ENCODE data around the gene PAK4. TPM values are rescaled to one million over a fixed set of nuclear protein-coding genes. Genes with fewer than 3 reads are reported as not detected.
"Not testable (repeated sequence)": the region's sequence is repeated elsewhere in the genome, so short reads cannot be mapped to it uniquely, and the experiment has no call there.

PAK4 gene
- total RNA-seq, 1 donor from 2014 or later, result 48.8 TPM

- Mint-ChIP-seq H3K27me3 (ENCODE audit: unreplicated experiment) (no peaks in the 10 kb centered on the region), H3K4me3 (ENCODE audit: unreplicated experiment) (no peak overlapping the region), H3K4me1 (ENCODE audit: unreplicated experiment) (no peaks in the 10 kb centered on the region), H3K9me3 (ENCODE audit: unreplicated experiment) (no peaks in the 10 kb centered on the region), H3K27ac (ENCODE audit: unreplicated experiment) (no peak overlapping the region), H3K36me3 (ENCODE audit: low read depth, unreplicated experiment) (no peaks in the 10 kb centered on the region)
- no peak for TF ChIP-seq CTCF (IDR thresholded peaks at IDR 0.05; ENCODE audit: unreplicated experiment)
- DNase-seq (ENCODE audit: low spot score), result no peak
These were observed 86.3 kb downstream of the PAK4 start for GRCh38 chr19:39211731-39212374.

- peak; percentile 40 for DNase-seq (ENCODE audit: low spot score)
- peaks cover 4% of the 10 kb centered on the region for H3K9me3 Mint-ChIP-seq (ENCODE audit: unreplicated experiment)
- peaks cover 4% of the 10 kb centered on the region for H3K27me3 Mint-ChIP-seq (ENCODE audit: unreplicated experiment)
- no peak overlapping the region for H3K4me3 Mint-ChIP-seq (ENCODE audit: unreplicated experiment)
- no peaks in the 10 kb centered on the region for H3K4me1 Mint-ChIP-seq (ENCODE audit: unreplicated experiment)
- no peak overlapping the region for H3K27ac Mint-ChIP-seq (ENCODE audit: unreplicated experiment)
- H3K36me3 Mint-ChIP-seq (ENCODE audit: low read depth, unreplicated experiment), result no peaks in the 10 kb centered on the region
- TF ChIP-seq CTCF (IDR thresholded peaks at IDR 0.05; ENCODE audit: unreplicated experiment), result no peak
These were observed 86.8 kb downstream of the PAK4 start for GRCh38 chr19:39212375-39212742.

GRCh38 chr19:39215323-39215722 is 89.7 kb downstream of the PAK4 start:
- not testable (repeated sequence) for H3K27ac Mint-ChIP-seq (ENCODE audit: unreplicated experiment); DNase-seq (ENCODE audit: low spot score); H3K4me3 Mint-ChIP-seq (ENCODE audit: unreplicated experiment); H3K27me3 Mint-ChIP-seq (ENCODE audit: unreplicated experiment); H3K36me3 Mint-ChIP-seq (ENCODE audit: low read depth, unreplicated experiment); H3K4me1 Mint-ChIP-seq (ENCODE audit: unreplicated experiment); H3K9me3 Mint-ChIP-seq (ENCODE audit: unreplicated experiment)

- Mint-ChIP-seq H3K27ac (ENCODE audit: unreplicated experiment) (peak overlapping the region; percentile 70), H3K36me3 (ENCODE audit: low read depth, unreplicated experiment) (no peaks in the 10 kb centered on the region), H3K4me3 (ENCODE audit: unreplicated experiment) (no peak overlapping the region), H3K27me3 (ENCODE audit: unreplicated experiment) (peaks cover 7% of the 10 kb centered on the region), H3K4me1 (ENCODE audit: unreplicated experiment) (peaks cover 4% of the 10 kb centered on the region), H3K9me3 (ENCODE audit: unreplicated experiment) (peaks cover 4% of the 10 kb centered on the region)
- TF ChIP-seq CTCF (IDR thresholded peaks at IDR 0.05; ENCODE audit: unreplicated experiment), result no peak
- DNase-seq (ENCODE audit: low spot score), result no peak
These were observed 91.5 kb downstream of the PAK4 start for GRCh38 chr19:39217094-39217493.

GRCh38 chr19:39218230-39219007 is 92.8 kb downstream of the PAK4 start:
- no peak overlapping the region for H3K4me3 Mint-ChIP-seq (ENCODE audit: unreplicated experiment)
- no peak overlapping the region for H3K27ac Mint-ChIP-seq (ENCODE audit: unreplicated experiment)
- DNase-seq (ENCODE audit: low spot score), result no peak
- peaks cover 11% of the 10 kb centered on the region for H3K27me3 Mint-ChIP-seq (ENCODE audit: unreplicated experiment)
- H3K4me1 Mint-ChIP-seq (ENCODE audit: unreplicated experiment), result peaks cover 4% of the 10 kb centered on the region
- no peak for TF ChIP-seq CTCF (IDR thresholded peaks at IDR 0.05; ENCODE audit: unreplicated experiment)
- no peaks in the 10 kb centered on the region for H3K36me3 Mint-ChIP-seq (ENCODE audit: low read depth, unreplicated experiment)
- H3K9me3 Mint-ChIP-seq (ENCODE audit: unreplicated experiment), result peaks cover 4% of the 10 kb centered on the region

GRCh38 chr19:39219108-39219507 is 93.5 kb downstream of the PAK4 start:
- H3K27ac Mint-ChIP-seq (ENCODE audit: unreplicated experiment); H3K4me3 Mint-ChIP-seq (ENCODE audit: unreplicated experiment); DNase-seq (ENCODE audit: low spot score); H3K9me3 Mint-ChIP-seq (ENCODE audit: unreplicated experiment); H3K4me1 Mint-ChIP-seq (ENCODE audit: unreplicated experiment); H3K36me3 Mint-ChIP-seq (ENCODE audit: low read depth, unreplicated experiment): not testable (repeated sequence)
- H3K27me3 Mint-ChIP-seq (ENCODE audit: unreplicated experiment), result peaks cover 11% of the 10 kb centered on the region

Measured in endothelial cell (in vitro differentiated cells).